Adrenal gland (tissue), 12 donors: ENCODE measurements around the gene SELPLG. TPM values are rescaled to one million over a fixed set of nuclear protein-coding genes. Genes with fewer than 3 reads are reported as not detected.

Source experiments
- DNase-seq, 7 donors: peaks; one replicate each; pipeline ENCODE4 v3.0.0-alpha.2; 2019 to 2020
- H3K27ac ChIP-seq, 5 donors: fragments of 200-600 bp; sonication (generic) in 4 of 5; 1 replicate in 3 of 5; 2 replicates in 2 of 5; pipeline versions ENCODE4 v1.5.1 to v1.8.0; 2016 to 2020; ENCODE audit warnings: mild to moderate bottlenecking in 1 of 5
- H3K27me3 ChIP-seq: fragments of 200-600 bp; 2 replicates; pipeline ENCODE4 v1.8.0; 2021
- H3K36me3 ChIP-seq, 2 donors: fragments of 200-600 bp; replicated peaks in 1 of 2; 1 replicate in 1 of 2; 2 replicates in 1 of 2; pipeline versions ENCODE4 v1.5.1 to v1.8.0; 2018 to 2022
- H3K4me1 ChIP-seq, 2 donors: fragments of 200-600 bp; replicated peaks in 1 of 2; 1 replicate in 1 of 2; 2 replicates in 1 of 2; pipeline versions ENCODE4 v1.5.1 to v1.8.0; 2018 to 2021
- H3K4me3 ChIP-seq, 4 donors: fragments of 200-600 bp; sonication (generic) in 3 of 4; one replicate each; pipeline ENCODE4 v1.5.1; 2016 to 2018
- H3K9me3 ChIP-seq, 3 donors: fragments of 200-600 bp; sonication (generic) in 1 of 3; replicated peaks in 1 of 3; 1 replicate in 2 of 3; 2 replicates in 1 of 3; pipeline versions ENCODE4 v1.5.1 to v1.8.0; 2016 to 2021
- CTCF ChIP-seq, 6 experiments: fragments of 450-650 bp in 4 of 6; fragments of 200-600 bp in 2 of 6; sonication (generic) in 1 of 6; IDR thresholded peaks; 1 replicate in 5 of 6; 2 replicates in 1 of 6; pipeline versions ENCODE4 v1.5.1 to v1.8.0; 2016 to 2021; ENCODE audit warnings: antibody characterized with exemption in 6 of 6, mild to moderate bottlenecking in 2 of 6, moderate library complexity in 1 of 6
- POLR2A ChIP-seq, 2 donors: fragments of 450-650 bp; IDR thresholded peaks; one replicate each; pipeline ENCODE4 v1.6.1; 2017; ENCODE audit warnings: antibody characterized with exemption in 2 of 2, mild to moderate bottlenecking in 2 of 2, moderate library complexity in 1 of 2
- WGBS, 4 donors: extraction: QIAGEN DNeasy Blood & Tissue Kit in 2 of 4; methylation state at CpG; one replicate each; pipeline versions ENCODE4 v1.1.5 to v1.1.7; 2013 to 2017; 5-methylcytosine and 5-hydroxymethylcytosine counted together
- intact Hi-C, 2 donors: fragments of 100-400 bp; cut with DNase I; formaldehyde crosslinking; loops; one replicate each; pipeline versions ENCODE4 v1.14.1 to v1.15.0; 2022 to 2023
- polyA plus RNA-seq, 3 donors: library from polyadenylated mRNA; stranded (reverse); fragments of 200-250 nt in 2 of 3; fragments of 350-450 nt in 1 of 3; fragmentation: Illumina TruSeq in 1 of 3; extraction: RNeasy Lipid Tissue Mini Kit (QIAGEN cat#74804) in 1 of 3; gene quantifications; one replicate each; pipeline ENCODE4 v1.2.3, GENCODE V29; 2013 to 2014
- total RNA-seq, 9 donors: library from RNA; depleted of rRNA in 4 of 9; stranded (reverse); fragments of >200 nt in 4 of 9; fragments of 120-200 nt in 1 of 9; fragmentation: NEBNext Ultra II Directional in 1 of 9; extraction: Animal tissue kit (Norgen Biotek cat#: 25700) in 1 of 9; gene quantifications; one replicate each; pipeline versions ENCODE4 v1.1.0 to v1.2.4, GENCODE V29; 2013 to 2023
- donor health status: healthy with polysubstance abuse.
- donor health status: Bipolar disorder and iron deficiency.
- donor health status: DM: yes; HTN: yes; CAD: no.
- donor health status: DM: no; HTN: no; CAD: no.
- donor health status: DM: no; HTN: no; CAD: no.
- donor health status: DM: yes; HTN: yes; CAD: no.

The SELPLG gene
- total and polyA plus RNA-seq, 12 donors, result 1.5 to 46.1 (median 14.3) TPM

- peak overlapping the region in 1 of 5 donors; percentile 1 for H3K27ac ChIP-seq
- peaks cover 0 to 37% of the 10 kb centered on the region in 2 donors for H3K36me3 ChIP-seq
- no peaks in the 10 kb centered on the region for H3K27me3 ChIP-seq
- TF ChIP-seq POLR2A (IDR thresholded peaks at IDR 0.05) (no peak), CTCF (IDR thresholded peaks at IDR 0.05) (no peak)
- peaks cover 26 to 43% of the 10 kb centered on the region in 2 donors for H3K4me1 ChIP-seq
- H3K4me3 ChIP-seq, result no peak overlapping the region
- intact Hi-C loops, result no loop called here
- DNase-seq, result peak in 1 of 7 donors; percentile 14
- 81 to 92% (median 86%) methylated on average over 6 of the region's 6 CpGs for WGBS, 4 donors
- H3K9me3 ChIP-seq, result no peaks in the 10 kb centered on the region
These were observed 15.4 kb upstream of the SELPLG start for GRCh38 chr12:108649126-108649525.

DNA sequence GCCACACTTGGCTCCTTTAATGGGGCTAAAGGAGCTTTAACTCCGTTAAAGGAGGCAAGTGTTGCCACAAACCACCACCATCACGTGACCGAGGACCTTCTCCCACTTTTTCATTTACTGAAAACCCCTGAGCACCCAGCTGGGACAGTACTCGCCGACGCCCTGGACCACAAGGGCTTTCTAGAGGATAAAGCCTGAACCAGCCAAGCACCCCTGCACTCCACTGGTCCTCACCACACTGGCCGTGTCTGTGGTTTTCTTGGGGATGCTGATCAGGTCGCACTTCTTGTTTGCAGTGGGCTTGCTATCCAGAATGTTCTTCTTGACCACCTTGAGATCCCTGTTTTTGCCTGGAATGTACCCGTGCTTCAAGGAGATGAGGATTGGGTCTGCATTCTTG, 14.7 kb upstream of the SELPLG start:
- peak overlapping the region in 2 of 5 donors; percentile 4 to 61 for H3K27ac ChIP-seq
- intact Hi-C loops, result no loop called here
- DNase-seq, result peak in 1 of 7 donors; percentile 19
- H3K36me3 ChIP-seq, result peaks cover 0 to 33% of the 10 kb centered on the region in 2 donors
- TF ChIP-seq CTCF (IDR thresholded peaks at IDR 0.05) (no peak), POLR2A (IDR thresholded peaks at IDR 0.05) (no peak)
- peaks cover 34 to 51% of the 10 kb centered on the region in 2 donors for H3K4me1 ChIP-seq
- no peaks in the 10 kb centered on the region for H3K27me3 ChIP-seq
- no peak overlapping the region for H3K4me3 ChIP-seq
- no peaks in the 10 kb centered on the region for H3K9me3 ChIP-seq
- 90 to 96% (median 92%) methylated on average over 9 of the region's 9 CpGs for WGBS, 4 donors

DNA sequence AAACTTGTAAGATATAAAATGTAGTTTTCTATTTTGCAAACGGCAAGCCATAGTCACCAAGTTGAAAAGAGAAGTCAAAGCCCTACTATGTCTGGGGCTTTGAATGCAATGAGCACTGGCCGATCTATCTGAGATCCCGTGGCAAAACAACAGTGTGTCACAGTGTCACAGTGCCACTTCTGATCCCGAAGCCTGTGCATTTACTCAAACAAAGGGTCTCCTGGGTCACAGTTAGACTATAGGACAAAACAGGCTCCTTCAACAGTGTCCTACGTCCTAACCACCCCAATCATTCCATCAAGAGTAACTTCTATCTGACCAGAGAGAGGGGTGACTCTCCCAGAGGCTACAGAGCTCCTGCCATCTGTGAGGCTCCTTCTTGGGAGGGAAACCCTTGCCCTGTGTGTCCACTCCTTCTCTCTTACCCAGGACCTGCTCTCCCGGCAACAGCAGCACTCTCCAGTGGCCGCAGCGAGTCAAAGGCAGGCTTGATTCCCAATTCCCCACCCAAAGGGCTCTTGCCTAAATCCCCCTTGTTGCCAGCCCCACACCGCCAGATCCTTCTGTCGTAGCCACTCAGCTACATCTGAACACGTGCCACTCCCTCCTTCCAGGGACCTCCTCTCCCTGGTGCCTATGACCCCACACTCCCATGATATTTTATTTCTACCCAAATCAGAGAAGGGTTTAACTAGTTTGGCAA, 14.0 kb upstream of the SELPLG start:
- DNase-seq, result peak in 2 of 7 donors; percentile 14 to 19
- H3K4me1 ChIP-seq, result peaks cover 35 to 57% of the 10 kb centered on the region in 2 donors
- intact Hi-C loops, result no loop called here
- H3K4me3 ChIP-seq, result no peak overlapping the region
- WGBS, 4 donors, result 66 to 84% (median 80%) methylated on average over 11 of the region's 11 CpGs
- peaks cover 0 to 33% of the 10 kb centered on the region in 2 donors for H3K36me3 ChIP-seq
- peak overlapping the region in 3 of 5 donors; percentile 32 to 71 (median 61) for H3K27ac ChIP-seq
- H3K27me3 ChIP-seq, result no peaks in the 10 kb centered on the region
- H3K9me3 ChIP-seq, result no peaks in the 10 kb centered on the region
- TF ChIP-seq CTCF (IDR thresholded peaks at IDR 0.05) (no peak), POLR2A (IDR thresholded peaks at IDR 0.05) (no peak)

- peak in 5 of 7 donors; percentile 9 to 69 (median 59) for DNase-seq
- no peak for TF ChIP-seq POLR2A (IDR thresholded peaks at IDR 0.05)
- TF ChIP-seq CTCF (IDR thresholded peaks at IDR 0.05), result peak in 2 of 6 experiments; percentile 7 to 9
- Histone ChIP-seq H3K27ac (peak overlapping the region in 3 of 5 donors; percentile 32 to 71 (median 61)), H3K36me3 (peaks cover 0 to 28% of the 10 kb centered on the region in 2 donors), H3K4me1 (peaks cover 35 to 57% of the 10 kb centered on the region in 2 donors), H3K9me3 (no peaks in the 10 kb centered on the region), H3K4me3 (no peak overlapping the region), H3K27me3 (no peaks in the 10 kb centered on the region)
- intact Hi-C loops, result no loop called here
- 32 to 54% (median 47%) methylated on average over 10 of the region's 10 CpGs for WGBS, 4 donors
These were observed 13.2 kb upstream of the SELPLG start for GRCh38 chr12:108646600-108647579.
